ENCODE results near the gene CAPN12. TPM values are rescaled to one million over a fixed set of nuclear protein-coding genes. Genes with fewer than 3 reads are reported as not detected.
A peak's percentile ranks its signal among the peaks of the same experiment; 100 is the strongest.

CAPN12 gene
- total RNA-seq, 2 experiments from 2014 or later: 1.6 to 2.0 TPM

DNA sequence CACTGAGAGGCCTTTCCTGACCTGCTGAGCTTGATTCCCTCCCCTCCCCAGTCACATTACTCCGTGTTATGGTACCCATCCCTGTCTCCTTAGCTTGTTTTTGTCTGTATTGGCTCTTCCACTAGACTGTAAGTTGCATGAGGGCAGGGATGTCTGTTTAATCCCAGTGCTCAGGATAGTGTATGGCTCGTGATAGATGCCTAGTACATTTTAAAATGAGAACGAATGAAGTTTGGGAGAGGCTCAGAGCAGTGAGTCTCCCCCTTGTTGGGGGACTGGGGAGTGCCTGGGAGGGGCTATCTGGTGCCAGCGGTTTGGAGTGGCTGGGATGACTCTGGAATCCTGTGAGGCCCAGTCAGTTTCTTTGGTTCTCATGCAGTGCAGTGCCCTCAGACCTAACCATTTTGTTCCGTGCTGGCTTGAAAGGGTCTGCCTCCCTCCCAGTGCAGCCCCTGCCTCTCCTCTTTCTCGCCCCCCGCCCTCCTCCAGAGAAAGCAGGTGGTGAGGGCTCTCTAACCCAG, 61.3 kb downstream of the CAPN12 start:
- Mint-ChIP-seq H3K4me3 (peak overlapping the region; percentile 20), H3K27me3 (no peaks in the 10 kb centered on the region), H3K4me1 (ENCODE audit: low read depth) (peaks cover 90% of the 10 kb centered on the region), H3K9me3 (no peaks in the 10 kb centered on the region), H3K27ac (peak overlapping the region; percentile 83), H3K36me3 (ENCODE audit: low read depth) (peaks cover 9% of the 10 kb centered on the region)
- ChIA-PET CTCF (interaction anchor here (1.0 to 1.3 kb wide), 2 partner anchors 11 to 46 kb away, joined by 3 to 5 read pairs; no protein-coding TSS in a partner anchor), POLR2A (interaction anchor here (0.6 to 1.0 kb wide), 2 partner anchors 46 to 218 kb away, joined by 3 read pairs; no protein-coding TSS in a partner anchor)
- ATAC-seq (ENCODE audit: poor library complexity): no peak
- intact Hi-C loops (cut with DNase I, micrococcal nuclease): no loop called here
- Histone ChIP-seq H3K4me3 (ENCODE audit: low read length) (no peak overlapping the region), H3K27me3 (ENCODE audit: control insufficient read depth in 1 of 2, insufficient read depth in 2 of 2, low read length in 2 of 2) (no peaks in the 10 kb centered on the region), H3K36me3 (ENCODE audit: insufficient read depth, low read length) (no peaks in the 10 kb centered on the region), H3K9me3 (ENCODE audit: control insufficient read depth in 1 of 2, insufficient read depth in 1 of 2, low read length in 2 of 2) (no peaks in the 10 kb centered on the region), H3K27ac (ENCODE audit: low read depth in 1 of 2, low read length in 2 of 2) (peak overlapping the region in 1 of 2 donors; percentile 39), H3K4me1 (ENCODE audit: insufficient read depth, low read length) (peaks cover 94% of the 10 kb centered on the region)
- TF ChIP-seq, protein P1, sequence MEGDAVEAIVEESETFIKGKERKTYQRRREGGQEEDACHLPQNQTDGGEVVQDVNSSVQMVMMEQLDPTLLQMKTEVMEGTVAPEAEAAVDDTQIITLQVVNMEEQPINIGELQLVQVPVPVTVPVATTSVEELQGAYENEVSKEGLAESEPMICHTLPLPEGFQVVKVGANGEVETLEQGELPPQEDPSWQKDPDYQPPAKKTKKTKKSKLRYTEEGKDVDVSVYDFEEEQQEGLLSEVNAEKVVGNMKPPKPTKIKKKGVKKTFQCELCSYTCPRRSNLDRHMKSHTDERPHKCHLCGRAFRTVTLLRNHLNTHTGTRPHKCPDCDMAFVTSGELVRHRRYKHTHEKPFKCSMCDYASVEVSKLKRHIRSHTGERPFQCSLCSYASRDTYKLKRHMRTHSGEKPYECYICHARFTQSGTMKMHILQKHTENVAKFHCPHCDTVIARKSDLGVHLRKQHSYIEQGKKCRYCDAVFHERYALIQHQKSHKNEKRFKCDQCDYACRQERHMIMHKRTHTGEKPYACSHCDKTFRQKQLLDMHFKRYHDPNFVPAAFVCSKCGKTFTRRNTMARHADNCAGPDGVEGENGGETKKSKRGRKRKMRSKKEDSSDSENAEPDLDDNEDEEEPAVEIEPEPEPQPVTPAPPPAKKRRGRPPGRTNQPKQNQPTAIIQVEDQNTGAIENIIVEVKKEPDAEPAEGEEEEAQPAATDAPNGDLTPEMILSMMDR (IDR thresholded peaks at IDR 0.05): no peak
- DNase-seq: no peak

DNA sequence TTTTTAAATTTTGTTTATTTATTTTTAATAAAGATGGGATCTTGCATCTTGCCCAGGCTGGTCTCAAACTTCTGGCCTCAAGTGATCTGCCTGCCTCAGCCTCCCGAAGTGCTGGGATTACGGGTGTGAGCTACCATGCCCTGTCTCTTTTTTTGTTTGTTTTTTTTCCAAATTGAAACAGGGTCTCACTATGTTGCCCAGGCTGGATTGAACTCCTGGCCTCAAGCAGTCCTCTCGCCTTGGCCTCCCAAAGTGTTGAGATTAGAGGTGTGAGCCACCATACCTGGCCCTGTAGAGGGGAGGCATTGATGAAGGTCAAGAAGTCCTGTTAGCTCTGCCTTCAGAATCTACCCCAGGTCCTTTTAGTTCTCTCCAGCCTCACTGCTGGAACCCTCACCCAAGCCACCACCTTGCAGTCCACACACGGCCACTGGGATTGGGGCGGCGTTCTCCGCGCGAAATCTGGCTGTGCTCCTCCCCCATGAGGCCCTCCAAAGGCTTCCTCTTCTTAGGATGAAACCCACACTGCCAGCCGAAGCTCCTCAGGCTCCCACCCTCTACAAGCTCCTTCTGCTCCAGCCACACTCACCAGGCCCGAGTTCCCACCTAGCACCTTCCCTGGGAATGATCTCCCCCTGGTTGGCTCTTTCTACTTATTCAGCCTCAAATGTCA, 61.9 kb downstream of the CAPN12 start:
- Mint-ChIP-seq H3K4me3 (peak overlapping the region; percentile 20), H3K4me1 (ENCODE audit: low read depth) (peaks cover 87% of the 10 kb centered on the region), H3K27me3 (no peaks in the 10 kb centered on the region), H3K27ac (peak overlapping the region; percentile 83), H3K9me3 (no peaks in the 10 kb centered on the region), H3K36me3 (ENCODE audit: low read depth) (peaks cover 11% of the 10 kb centered on the region)
- CTCF ChIA-PET: interaction anchor here (0.9 to 1.0 kb wide), 2 partner anchors 11 to 48 kb away, joined by 3 read pairs; no protein-coding TSS in a partner anchor
- peak overlapping the region in 1 of 2 donors; percentile 39 for H3K27ac ChIP-seq (ENCODE audit: low read depth in 1 of 2, low read length in 2 of 2)
- TF ChIP-seq, protein P1 (IDR thresholded peaks at IDR 0.05): no peak
- peaks cover 99% of the 10 kb centered on the region for H3K4me1 ChIP-seq (ENCODE audit: insufficient read depth, low read length)
- no peaks in the 10 kb centered on the region for H3K27me3 ChIP-seq (ENCODE audit: control insufficient read depth in 1 of 2, insufficient read depth in 2 of 2, low read length in 2 of 2)
- H3K4me3 ChIP-seq (ENCODE audit: low read length): no peak overlapping the region
- intact Hi-C loops (cut with DNase I, micrococcal nuclease): no loop called here
- ATAC-seq (ENCODE audit: poor library complexity): no peak
- no peaks in the 10 kb centered on the region for H3K9me3 ChIP-seq (ENCODE audit: control insufficient read depth in 1 of 2, insufficient read depth in 1 of 2, low read length in 2 of 2)
- POLR2A ChIA-PET: interaction anchor here (0.6 kb wide), 1 partner anchor 219 kb away, joined by 3 read pairs; no protein-coding TSS in a partner anchor
- H3K36me3 ChIP-seq (ENCODE audit: insufficient read depth, low read length): no peaks in the 10 kb centered on the region
- no peak for DNase-seq

Other genes with a start within 250 kb of the CAPN12 start
- 100 to 1,000 TPM; 173 to 185 TPM for gene MAP4K1, start 126.5 kb downstream of the CAPN12 start, total RNA-seq
- gene EIF3K, start 125.3 kb downstream of the CAPN12 start, total RNA-seq: 100 to 1,000 TPM; 309 to 322 TPM
- gene ACTN4, start 96.8 kb downstream of the CAPN12 start, total RNA-seq: 10 to 100 TPM; 70.3 to 84.0 TPM
- not detected for gene LGALS7, start 29.0 kb upstream of the CAPN12 start, total RNA-seq
- gene LGALS7B, start 44.7 kb upstream of the CAPN12 start, total RNA-seq: not detected
- gene LGALS4, start 68.5 kb upstream of the CAPN12 start, total RNA-seq: 1 to 10 TPM; 2.3 to 3.1 TPM
- gene ECH1, start 87.3 kb upstream of the CAPN12 start, total RNA-seq: 10 to 100 TPM; 32.6 to 35.3 TPM
- 100 to 1,000 TPM; 535 to 565 TPM for gene HNRNPL, start 105.5 kb upstream of the CAPN12 start, total RNA-seq
- 10 to 100 TPM; 19.5 to 21.3 TPM for gene RINL, start 133.8 kb upstream of the CAPN12 start, total RNA-seq
- gene SIRT2, start 155.1 kb upstream of the CAPN12 start, total RNA-seq: 10 to 100 TPM; 60.8 to 67.8 TPM
- 10 to 100 TPM; 29.3 to 30.1 TPM for gene NFKBIB, start 155.5 kb upstream of the CAPN12 start, total RNA-seq
- 1 to 10 TPM; 1.0 to 1.7 TPM for gene CCER2, start 167.7 kb upstream of the CAPN12 start, total RNA-seq
- 10 to 100 TPM; 18.7 to 22.8 TPM for gene SARS2, start 186.3 kb upstream of the CAPN12 start, total RNA-seq
- gene MRPS12, start 186.5 kb upstream of the CAPN12 start, total RNA-seq: 10 to 100 TPM; 13.7 to 15.4 TPM
- not detected for gene FBXO17, start 231.3 kb upstream of the CAPN12 start, total RNA-seq